Astrocyte (in vitro differentiated cells and primary cell): Measurements from ENCODE around the gene LCN2. TPM values are rescaled to one million over a fixed set of nuclear protein-coding genes. Genes with fewer than 3 reads are reported as not detected.

ENCODE experiments used
- DNase-seq: peaks from one replicate; pipeline ENCODE4 v3.0.0-alpha.2; 2010; ENCODE audit warnings: low read depth
- FAIRE-seq: peaks from 2 replicates; lab custom pipeline; 2011; peaks lifted over from hg19 to GRCh38; lab: Jason Lieb, UNC
- H2AFZ ChIP-seq: 2 replicates; pipeline ENCODE4 v1.6.0; 2012; ENCODE audit warnings: low read depth, low read length, inconsistent platforms
- H3K27ac ChIP-seq: 2 replicates; pipeline ENCODE4 v1.5.1; 2011; ENCODE audit warnings: low read depth, low read length, inconsistent platforms
- H3K27me3 ChIP-seq: 2 replicates; pipeline ENCODE4 v1.6.0; 2011; ENCODE audit warnings: low read length, inconsistent platforms; ENCODE audit not compliant: insufficient read depth
- H3K36me3 ChIP-seq: 2 replicates; pipeline ENCODE4 v1.5.1; 2011; ENCODE audit warnings: low read length, inconsistent platforms; ENCODE audit not compliant: insufficient read depth
- H3K4me1 ChIP-seq: 2 replicates; pipeline ENCODE4 v1.5.1; 2011; ENCODE audit warnings: low read length, inconsistent platforms; ENCODE audit not compliant: insufficient read depth
- H3K4me2 ChIP-seq: 2 replicates; pipeline ENCODE4 v1.6.0; 2012; ENCODE audit warnings: low read length, inconsistent platforms
- H3K4me3 ChIP-seq: 2 replicates; pipeline ENCODE4 v1.5.1; 2011; ENCODE audit warnings: low read depth, mild to moderate bottlenecking, low read length, inconsistent platforms; ENCODE audit not compliant: insufficient read depth
- H3K79me2 ChIP-seq: 2 replicates; pipeline ENCODE4 v1.6.0; 2012; ENCODE audit warnings: mild to moderate bottlenecking, low read length, inconsistent platforms; ENCODE audit not compliant: insufficient read depth
- H3K9ac ChIP-seq: 2 replicates; pipeline ENCODE4 v1.6.0; 2012; ENCODE audit warnings: mild to moderate bottlenecking, low read length, inconsistent platforms
- H3K9me3 ChIP-seq: 2 replicates; pipeline ENCODE4 v1.5.1; 2012; ENCODE audit warnings: low read depth, mild to moderate bottlenecking, low read length, inconsistent platforms; ENCODE audit not compliant: insufficient read depth
- H4K20me1 ChIP-seq: 2 replicates; pipeline ENCODE4 v1.6.0; 2012; ENCODE audit warnings: low read length, inconsistent platforms; ENCODE audit not compliant: insufficient read depth
- H3K27ac Mint-ChIP-seq: one replicate; pipeline ENCODE4 v1.8.0; 2021; ENCODE audit warnings: mild to moderate bottlenecking, mixed read lengths; ENCODE audit not compliant: unreplicated experiment
- H3K27me3 Mint-ChIP-seq: one replicate; pipeline ENCODE4 v1.8.0; 2021; ENCODE audit warnings: low read depth, mixed read lengths; ENCODE audit not compliant: unreplicated experiment
- H3K36me3 Mint-ChIP-seq: one replicate; pipeline ENCODE4 v1.8.0; 2021; ENCODE audit warnings: low read depth, mixed read lengths; ENCODE audit not compliant: unreplicated experiment
- H3K4me1 Mint-ChIP-seq: one replicate; pipeline ENCODE4 v1.8.0; 2021; ENCODE audit warnings: low read depth, mixed read lengths; ENCODE audit not compliant: unreplicated experiment
- H3K4me3 Mint-ChIP-seq: one replicate; pipeline ENCODE4 v1.8.0; 2021; ENCODE audit warnings: mild to moderate bottlenecking, moderate library complexity, mixed read lengths; ENCODE audit not compliant: unreplicated experiment
- H3K9me3 Mint-ChIP-seq: one replicate; pipeline ENCODE4 v1.8.0; 2021; ENCODE audit warnings: mild to moderate bottlenecking, mixed read lengths; ENCODE audit not compliant: unreplicated experiment
- CTCF ChIP-seq: IDR thresholded peaks from 2 replicates; pipeline ENCODE4 v1.5.1; 2011; ENCODE audit warnings: low read depth, mild to moderate bottlenecking, inconsistent platforms, low read length, moderate library complexity; ENCODE audit not compliant: insufficient read depth
- EZH2 ChIP-seq: IDR thresholded peaks from 2 replicates; pipeline ENCODE4 v1.6.1; 2012; ENCODE audit warnings: mild to moderate bottlenecking, low read length, inconsistent platforms; ENCODE audit not compliant: insufficient read depth
- total RNA-seq: library from RNA; stranded (reverse); gene quantifications from 2 replicates; pipeline ENCODE4 v1.2.1, GENCODE V29; 2021

Gene LCN2
- total RNA-seq, 1 donor from 2014 or later = not detected

DNA sequence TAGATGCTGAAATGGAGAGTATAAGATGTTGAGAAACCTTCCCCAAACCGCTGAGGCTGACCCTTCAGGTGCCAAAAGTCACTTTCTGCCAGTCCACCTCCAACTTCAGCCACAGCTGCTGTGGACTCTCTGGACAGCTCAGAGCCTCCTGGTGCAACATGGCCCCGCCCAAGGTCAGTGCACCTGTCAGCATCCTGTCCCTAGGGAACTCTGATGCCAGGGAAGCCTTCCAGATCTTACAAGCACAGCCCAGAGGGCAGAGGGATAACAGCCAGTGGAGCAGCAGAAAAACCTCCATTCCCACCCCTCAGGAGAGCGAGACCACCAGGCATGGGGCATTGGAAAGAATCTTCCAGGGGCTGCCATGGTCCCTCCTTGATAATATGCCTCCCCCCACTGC lies 11.3 kb upstream of the LCN2 start:
- Histone ChIP-seq H3K79me2 (no peaks in the 10 kb centered on the region), H3K4me3 (no peak overlapping the region), H2AFZ (no peak overlapping the region), H3K27ac (no peak overlapping the region), H3K9ac (no peak overlapping the region), H3K36me3 (no peaks in the 10 kb centered on the region), H3K27me3 (peaks cover 6% of the 10 kb centered on the region), H3K9me3 (peaks cover 5% of the 10 kb centered on the region), H3K4me2 (no peak overlapping the region), H3K4me1 (peaks cover 14% of the 10 kb centered on the region), H4K20me1 (no peaks in the 10 kb centered on the region)
- Mint-ChIP-seq H3K9me3 (peaks cover 8% of the 10 kb centered on the region), H3K27ac (no peak overlapping the region), H3K4me1 (peaks cover 4% of the 10 kb centered on the region), H3K27me3 (peaks cover 22% of the 10 kb centered on the region), H3K4me3 (no peak overlapping the region), H3K36me3 (no peaks in the 10 kb centered on the region)
- no peak for TF ChIP-seq CTCF
- no peak for TF ChIP-seq EZH2
- no peak for FAIRE-seq
- DNase-seq = no peak

- peaks cover 14% of the 10 kb centered on the region for H3K4me1 ChIP-seq
- DNase-seq (no peak), FAIRE-seq (no peak)
- Mint-ChIP-seq H3K27me3 (peaks cover 16% of the 10 kb centered on the region), H3K36me3 (no peaks in the 10 kb centered on the region), H3K4me1 (peaks cover 4% of the 10 kb centered on the region), H3K4me3 (no peak overlapping the region), H3K27ac (no peak overlapping the region), H3K9me3 (peaks cover 2% of the 10 kb centered on the region)
- no peaks in the 10 kb centered on the region for H3K27me3 ChIP-seq
- H3K4me3 ChIP-seq = no peak overlapping the region
- H3K36me3 ChIP-seq = no peaks in the 10 kb centered on the region
- TF ChIP-seq EZH2 (no peak), CTCF (no peak)
- no peaks in the 10 kb centered on the region for H3K9me3 ChIP-seq
- no peak overlapping the region for H3K27ac ChIP-seq
- no peak overlapping the region for H2AFZ ChIP-seq
- H3K4me2 ChIP-seq = no peak overlapping the region
- no peak overlapping the region for H3K9ac ChIP-seq
- H4K20me1 ChIP-seq = no peaks in the 10 kb centered on the region
- no peaks in the 10 kb centered on the region for H3K79me2 ChIP-seq
These were observed 9.6 kb upstream of the LCN2 start for GRCh38 chr9:128139621-128140020.

DNA sequence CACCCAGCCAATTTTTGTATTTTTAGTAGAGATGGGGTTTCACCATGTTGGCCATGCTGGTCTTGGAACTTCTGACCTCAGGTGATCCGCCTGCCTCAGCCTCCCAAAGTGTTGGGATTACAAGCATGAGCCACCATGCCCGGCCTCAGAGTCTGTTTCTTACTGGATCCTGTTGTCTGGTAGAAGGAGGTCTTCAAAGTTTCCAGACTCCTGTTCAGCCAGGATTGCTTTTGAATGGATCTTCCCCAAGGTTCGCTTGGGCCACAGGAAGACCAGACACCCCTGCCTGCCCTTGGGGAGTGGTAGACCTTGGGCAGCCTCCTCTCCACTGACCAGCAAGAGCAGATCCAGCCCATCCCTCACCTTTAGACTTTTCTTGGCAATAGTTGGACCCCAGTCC lies 7.6 kb upstream of the LCN2 start:
- no peaks in the 10 kb centered on the region for H3K36me3 Mint-ChIP-seq

More for the DNA sequence above, 7.6 kb upstream of the LCN2 start:
- H3K9me3 Mint-ChIP-seq = no peaks in the 10 kb centered on the region
- DNase-seq (no peak), FAIRE-seq (no peak)
- no peak overlapping the region for H3K27ac Mint-ChIP-seq
- Histone ChIP-seq H3K4me3 (no peak overlapping the region), H3K9me3 (no peaks in the 10 kb centered on the region), H2AFZ (no peak overlapping the region), H3K4me2 (no peak overlapping the region), H3K9ac (no peak overlapping the region), H3K27ac (no peak overlapping the region), H3K27me3 (no peaks in the 10 kb centered on the region), H3K4me1 (peaks cover 13% of the 10 kb centered on the region), H3K79me2 (no peaks in the 10 kb centered on the region), H3K36me3 (no peaks in the 10 kb centered on the region), H4K20me1 (no peaks in the 10 kb centered on the region)
- TF ChIP-seq EZH2 (no peak), CTCF (no peak)
- peaks cover 4% of the 10 kb centered on the region for H3K4me1 Mint-ChIP-seq
- H3K4me3 Mint-ChIP-seq = no peak overlapping the region
- H3K27me3 Mint-ChIP-seq = peaks cover 16% of the 10 kb centered on the region
